HK-2 (cell line): ENCODE measurements around the gene NFATC3.
A peak's percentile ranks its signal among the peaks of the same experiment; 100 is the strongest.

ENCODE experiments used
- DNase-seq: peaks from one replicate; pipeline ENCODE4 v3.0.0-alpha.2; 2018; ENCODE audit not compliant: unreplicated experiment

The NFATC3 gene

DNA sequence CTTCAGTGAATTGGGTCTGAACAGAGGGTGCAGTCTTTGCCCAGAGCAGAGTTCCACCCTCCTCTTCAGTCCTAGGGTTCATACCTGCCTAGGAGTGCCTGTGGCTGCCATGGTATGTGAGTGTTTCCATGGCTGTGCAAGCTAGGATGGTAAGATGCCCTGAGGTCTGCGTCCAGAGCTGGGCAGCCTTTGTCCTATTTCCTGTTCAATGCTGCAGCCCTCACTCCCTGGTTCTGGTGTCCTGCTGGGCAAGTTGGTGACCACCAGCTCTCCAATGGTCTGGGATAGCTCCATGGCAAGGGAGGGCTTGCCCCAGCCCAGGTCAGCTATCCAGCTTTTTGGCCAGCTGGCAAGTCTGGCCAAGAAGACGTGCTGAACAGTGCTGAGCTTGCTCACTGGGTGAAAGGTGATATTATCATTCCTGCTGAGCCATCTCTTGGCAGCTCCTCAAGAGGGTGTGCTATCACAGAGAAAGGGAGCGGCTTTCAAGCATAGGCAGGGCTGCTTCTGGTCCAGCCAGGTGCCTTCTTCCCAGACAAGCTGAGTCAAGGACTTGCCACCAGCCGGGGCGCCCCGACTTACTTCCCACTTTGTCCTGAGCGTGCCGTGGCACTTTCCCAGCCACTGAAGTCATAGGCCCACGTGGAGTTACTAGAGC lies 13.0 kb upstream of the NFATC3 start:
- peak; percentile 32 for DNase-seq

DNA sequence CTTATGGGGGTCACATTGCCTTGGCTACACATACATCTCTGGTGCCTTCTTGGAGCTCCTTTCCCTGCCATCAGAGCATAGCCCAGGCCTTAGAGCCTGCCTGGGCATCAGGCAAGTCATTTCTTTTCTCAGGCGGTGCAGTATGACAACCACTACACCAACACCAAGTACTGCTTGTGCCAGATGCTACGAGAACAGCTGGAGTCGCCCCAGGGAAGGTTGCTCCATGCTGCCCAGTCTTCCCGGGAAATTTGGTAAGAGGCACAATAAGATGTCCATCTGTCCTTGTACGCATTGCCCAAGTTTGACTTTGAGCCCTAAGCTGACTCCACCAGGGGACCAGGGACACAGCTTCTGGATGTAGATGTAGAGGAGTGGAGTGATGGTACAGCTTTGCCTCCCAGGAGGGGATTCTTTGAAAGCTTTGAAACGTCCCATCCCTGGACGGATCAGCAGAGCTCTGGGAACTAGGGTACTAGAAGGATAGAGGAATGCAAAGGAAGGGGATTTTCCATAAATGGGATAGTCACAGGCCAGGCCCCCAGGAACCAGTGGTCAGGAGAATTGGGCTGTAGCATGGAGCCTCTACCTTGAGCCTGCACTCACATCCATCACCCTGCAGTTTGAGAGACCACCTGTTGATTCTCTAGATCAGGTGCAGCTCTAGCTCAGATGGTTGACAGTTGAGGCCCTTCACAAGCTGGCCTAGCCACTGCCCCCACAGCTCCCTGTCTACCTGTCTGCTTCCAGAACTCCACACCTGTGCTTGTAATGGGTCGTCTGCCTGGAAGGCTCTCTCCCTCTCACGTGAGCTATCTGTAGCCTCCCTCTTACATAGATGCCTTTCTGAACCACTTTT lies 11.0 kb upstream of the NFATC3 start:
- no peak for DNase-seq

DNA sequence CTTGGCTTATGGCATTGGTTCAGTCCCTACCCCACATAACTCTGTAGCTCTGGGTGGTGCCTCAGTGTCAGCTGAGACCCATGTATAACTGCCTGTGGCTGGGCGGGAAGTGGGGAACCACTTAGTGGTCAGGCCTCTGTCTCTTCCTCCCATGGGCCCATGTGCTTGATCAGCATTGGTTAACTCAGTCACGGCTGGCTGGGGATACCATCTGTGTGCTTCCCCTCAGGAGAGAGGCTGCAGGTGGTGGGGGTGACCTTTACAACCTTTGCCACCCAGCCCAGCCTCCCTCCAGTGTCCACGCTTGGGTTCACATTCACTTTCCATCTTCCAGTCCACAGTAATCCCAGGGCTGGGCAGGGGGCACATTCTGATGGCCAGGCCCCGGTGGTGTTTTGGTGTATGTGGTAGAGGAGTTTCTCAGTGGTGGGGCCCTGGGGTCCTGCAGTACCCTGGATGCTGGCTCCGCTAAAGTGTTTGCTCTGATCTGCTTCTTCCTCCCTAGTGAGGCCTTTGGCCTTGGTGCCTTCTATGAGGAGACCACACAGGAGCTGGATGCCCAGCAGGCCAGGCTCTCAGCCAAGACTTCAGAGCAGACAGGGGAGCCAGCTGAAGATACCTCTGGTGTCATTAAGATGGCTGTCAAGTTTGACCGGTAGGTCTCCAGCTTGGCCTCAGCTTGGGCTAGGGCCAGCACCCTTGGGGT lies 10.2 kb upstream of the NFATC3 start:
- DNase-seq, result peak; percentile 41

DNA sequence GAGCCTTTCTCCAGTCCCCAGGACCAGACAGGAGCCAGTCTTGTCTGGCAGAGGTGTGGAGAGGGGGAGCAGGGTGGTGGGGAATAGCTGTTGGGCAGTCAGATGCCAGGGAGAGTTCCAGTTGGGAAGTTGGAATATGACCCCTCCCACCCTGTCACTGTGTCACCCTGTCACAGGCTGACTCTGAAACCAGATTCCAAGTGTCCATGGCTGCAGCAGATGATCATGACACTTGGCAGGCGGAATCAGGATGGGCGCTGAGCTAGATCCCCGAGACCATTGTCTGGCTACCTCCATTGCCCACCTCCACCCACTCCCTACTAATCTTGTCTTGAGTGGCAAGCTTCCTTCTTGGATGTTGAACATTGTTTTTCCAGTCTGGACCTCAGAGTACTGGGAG lies 9.2 kb upstream of the NFATC3 start:
- DNase-seq, result no peak

DNA sequence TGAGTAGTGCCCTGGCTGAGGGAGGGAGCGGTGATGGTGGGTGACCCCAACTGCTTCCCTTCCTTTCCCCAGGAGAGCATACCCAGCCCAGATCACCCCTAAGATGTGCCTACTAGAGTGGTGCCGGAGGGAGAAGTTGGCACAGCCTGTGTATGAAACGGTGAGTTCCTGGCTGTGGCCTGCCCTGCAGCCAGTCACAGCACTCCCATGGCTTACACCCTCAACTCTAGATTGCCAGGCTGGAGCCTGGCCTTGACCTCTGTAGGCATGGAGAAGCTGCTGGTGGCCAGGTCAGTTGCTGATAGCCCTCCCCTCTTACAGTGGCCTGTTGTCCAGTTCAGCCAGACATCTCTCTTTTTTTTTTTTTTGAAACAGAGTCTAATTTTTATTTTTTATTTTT lies 8.6 kb upstream of the NFATC3 start:
- DNase-seq, result no peak

DNA sequence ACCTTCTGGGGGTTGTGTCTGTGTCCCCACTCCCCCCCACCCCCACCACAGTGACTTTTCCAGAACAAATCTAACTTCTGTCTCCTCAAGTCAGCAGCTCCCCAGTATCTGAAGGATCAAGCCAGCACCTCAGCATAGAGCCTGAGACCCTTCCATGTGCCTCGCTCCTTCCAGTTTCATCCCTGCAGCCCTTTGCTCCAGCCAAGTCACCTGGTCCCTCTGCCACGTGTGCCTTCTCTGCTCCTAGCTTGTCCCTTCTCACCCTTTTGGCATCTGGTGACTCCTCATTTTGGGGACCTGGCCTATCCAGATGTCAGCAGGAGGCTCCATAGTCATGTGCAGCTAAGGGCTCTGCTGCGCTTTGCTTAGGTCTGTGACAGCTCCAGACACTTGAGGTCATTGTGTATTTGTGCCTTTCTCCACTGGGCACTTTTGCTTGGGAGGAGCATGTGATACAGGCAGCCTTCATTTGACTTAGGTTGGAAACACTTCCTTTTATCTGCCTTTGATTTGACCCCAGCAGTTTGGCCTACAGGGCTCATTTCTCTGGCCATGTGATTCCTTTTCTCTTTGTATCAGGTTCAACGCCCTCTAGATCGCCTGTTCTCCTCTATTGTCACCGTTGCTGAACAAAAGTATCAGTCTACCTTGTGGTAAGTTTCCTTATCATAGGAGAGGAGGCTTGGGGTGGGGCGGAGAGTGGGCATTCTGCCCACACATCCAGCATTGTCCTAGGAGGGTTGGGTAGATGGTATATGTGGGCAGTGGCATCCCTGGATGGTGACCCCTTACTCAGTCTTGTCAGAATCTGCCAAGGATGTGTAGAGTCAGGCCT lies 7.1 kb upstream of the NFATC3 start:
- no peak for DNase-seq

DNA sequence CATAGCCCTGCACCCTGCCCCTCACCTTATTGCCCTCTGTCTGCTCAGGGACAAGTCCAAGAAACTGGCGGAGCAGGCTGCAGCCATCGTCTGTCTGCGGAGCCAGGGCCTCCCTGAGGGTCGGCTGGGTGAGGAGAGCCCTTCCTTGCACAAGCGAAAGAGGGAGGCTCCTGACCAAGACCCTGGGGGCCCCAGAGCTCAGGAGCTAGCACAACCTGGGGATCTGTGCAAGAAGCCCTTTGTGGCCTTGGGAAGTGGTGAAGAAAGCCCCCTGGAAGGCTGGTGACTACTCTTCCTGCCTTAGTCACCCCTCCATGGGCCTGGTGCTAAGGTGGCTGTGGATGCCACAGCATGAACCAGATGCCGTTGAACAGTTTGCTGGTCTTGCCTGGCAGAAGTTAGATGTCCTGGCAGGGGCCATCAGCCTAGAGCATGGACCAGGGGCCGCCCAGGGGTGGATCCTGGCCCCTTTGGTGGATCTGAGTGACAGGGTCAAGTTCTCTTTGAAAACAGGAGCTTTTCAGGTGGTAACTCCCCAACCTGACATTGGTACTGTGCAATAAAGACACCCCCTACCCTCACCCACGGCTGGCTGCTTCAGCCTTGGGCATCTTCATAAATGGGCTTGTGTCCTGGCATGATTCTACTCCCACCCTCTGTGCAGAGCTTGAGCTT lies 6.3 kb upstream of the NFATC3 start:
- DNase-seq, result no peak

DNA sequence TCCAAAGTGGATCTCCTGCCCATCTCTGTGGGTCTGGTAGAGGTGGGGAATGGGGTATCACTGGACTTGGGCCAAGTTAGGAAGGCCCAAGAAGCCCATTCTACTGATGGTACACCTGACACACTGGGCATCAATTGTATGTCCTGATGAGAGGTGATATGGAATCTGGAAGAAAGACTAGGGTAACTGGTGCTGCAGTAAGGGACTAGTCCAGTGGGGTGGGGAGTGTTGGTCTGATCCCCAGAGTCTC lies 5.9 kb upstream of the NFATC3 start:
- no peak for DNase-seq

DNA sequence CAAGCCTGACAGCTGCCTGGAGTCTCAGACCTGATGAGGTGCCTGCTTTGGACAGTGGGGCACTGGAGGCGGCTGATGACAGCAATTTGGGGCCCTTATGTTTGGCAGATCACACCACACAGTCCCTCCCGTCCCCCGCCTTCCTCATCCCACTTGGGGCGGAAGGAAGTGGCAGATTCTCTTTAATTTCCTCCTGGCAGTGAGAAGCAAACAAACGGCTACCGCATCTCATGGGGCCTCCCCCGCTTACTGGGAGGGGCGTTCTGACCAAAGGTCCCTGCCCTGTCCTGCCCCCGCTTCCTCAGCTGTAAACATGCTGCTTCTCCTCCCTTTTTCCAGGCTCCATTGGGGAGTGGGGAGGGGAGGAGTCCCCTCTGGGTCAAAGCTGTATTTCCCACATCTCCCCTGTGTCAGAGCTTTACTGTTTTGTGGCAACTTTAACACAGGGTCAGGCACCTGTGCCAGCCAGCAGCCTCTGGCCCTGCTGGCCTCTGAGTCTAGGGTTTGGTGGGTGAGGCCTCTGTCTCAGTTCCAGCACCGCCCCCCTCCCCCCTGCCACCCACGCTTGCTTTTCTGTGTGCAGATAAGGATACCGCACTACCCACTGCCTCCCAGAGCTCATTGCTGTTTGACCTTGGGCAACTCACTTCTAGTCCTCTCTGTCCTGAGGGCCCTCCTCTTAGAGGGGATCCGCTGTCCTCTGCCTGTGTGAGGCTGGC lies 5.4 kb upstream of the NFATC3 start:
- DNase-seq, result no peak

DNA sequence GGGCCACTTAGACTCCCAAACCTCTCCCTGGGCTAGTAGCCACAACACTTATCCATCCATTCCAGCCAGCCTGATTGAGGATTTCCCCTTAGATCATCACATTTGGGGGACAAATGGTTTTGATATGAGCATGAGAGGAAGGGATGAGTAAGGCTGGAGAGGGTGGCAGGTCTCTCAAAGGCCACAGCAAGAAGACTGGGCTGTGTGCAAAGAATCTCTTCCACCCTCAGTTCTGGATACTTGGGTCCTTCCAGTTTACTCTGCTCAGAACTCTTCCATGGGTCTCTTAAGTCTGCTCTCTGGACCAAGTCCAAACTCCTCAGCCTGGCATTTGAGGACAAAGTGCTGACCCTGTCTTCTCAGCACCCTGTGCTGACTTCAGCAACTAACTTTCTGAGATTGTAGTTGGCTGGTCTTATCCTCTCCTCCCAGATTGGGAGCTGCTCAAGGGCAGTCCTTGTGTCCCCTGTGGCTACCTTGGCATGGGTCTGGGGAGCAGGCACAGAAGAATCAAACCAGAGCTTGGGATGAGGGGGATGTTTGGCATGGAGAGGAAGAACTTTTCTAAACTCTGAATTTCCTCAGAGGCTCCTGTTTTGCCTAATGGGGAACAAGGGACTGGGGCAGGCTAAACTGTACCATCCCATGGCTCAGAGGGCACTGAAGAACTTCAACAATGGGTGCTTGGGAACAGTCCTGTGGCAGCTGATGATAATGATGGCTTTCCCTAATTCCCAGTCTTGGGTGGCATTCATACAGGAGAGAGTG lies 3.1 kb upstream of the NFATC3 start:
- no peak for DNase-seq

DNA sequence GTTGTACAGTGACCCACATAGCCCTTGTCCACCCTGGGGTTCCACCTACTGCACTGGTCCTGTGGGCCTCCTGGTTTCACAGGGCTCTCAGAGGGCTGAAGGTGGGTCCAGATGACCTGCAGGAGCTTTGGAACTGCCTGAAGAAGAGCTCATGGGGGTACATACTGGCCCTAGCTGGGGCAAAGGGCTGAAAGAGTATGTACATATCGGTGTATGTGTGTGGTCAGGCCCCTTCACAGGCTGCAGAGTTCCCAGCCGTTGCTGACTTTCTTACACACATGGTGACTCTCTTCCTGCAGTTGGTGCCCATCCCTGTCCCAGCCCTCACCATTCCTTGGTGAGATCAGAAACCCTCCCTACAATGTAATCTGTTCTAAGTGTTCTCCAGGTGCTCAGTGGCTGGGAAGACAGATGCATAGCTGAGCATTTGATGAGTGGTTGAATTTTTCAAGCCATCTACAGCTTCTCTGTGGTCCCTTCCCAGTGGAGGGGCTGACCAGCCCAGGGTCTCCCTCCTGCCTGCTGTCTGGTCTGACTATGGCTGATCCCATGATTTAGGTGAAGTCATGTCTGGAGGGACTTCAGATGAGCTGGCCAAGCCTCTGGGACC lies 2.4 kb upstream of the NFATC3 start:
- no peak for DNase-seq

DNA sequence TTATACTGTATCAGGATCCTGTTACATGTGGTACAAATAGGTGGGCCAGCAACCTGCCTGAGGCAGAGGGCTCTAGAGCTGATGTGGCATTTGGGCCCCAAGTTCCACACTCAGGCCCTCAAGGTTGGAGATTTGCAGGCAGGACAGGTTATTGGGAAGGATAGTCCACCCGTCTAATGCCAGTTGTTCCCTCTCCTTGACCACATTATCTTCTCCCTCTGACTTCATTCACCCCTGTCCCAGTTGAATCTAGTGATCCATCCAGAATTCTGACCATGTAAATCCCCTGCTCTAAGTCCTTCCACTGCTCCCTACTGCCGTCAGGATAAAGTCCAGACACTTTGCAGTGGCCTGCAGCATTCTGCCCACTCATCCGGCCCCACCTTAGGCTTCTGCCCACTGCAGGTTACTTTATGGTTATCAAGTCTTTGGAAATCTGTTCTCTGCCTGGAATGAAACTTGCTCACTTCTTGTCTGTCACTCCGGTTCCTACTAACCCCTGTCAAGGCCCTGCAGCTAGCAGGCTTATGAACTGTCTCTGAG lies 1.9 kb upstream of the NFATC3 start:
- no peak for DNase-seq

DNA sequence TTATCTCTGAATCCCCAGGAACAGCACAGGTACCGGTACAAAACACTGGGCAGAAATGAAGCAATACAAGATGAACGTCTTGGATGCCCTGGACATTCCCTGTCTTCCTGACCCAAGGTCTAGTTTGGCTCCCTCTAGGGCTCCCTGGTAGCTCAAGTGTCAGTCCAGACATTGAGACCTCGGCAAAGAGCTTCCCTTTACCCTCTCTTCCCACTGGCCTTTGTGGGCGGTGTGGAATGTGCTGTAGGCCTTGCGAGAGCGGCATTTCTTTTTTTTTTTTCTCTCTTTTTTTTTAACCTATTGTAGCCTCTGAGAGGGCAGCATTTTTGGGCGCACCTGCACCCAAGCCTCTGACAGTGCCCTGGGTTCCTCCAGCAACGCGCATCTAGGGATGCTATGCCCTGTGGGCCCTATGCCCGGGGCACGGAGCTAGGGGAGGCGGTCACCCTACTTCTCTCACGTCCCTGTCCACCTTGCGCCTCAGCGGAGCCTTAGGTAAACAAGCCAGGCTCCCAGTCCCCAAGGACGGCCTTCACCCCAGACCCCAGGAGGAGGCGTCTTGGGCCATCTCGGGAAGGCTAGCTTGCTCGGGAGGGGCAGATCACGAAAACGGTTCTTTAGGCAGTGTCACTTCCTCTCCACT lies 1.2 kb upstream of the NFATC3 start:
- DNase-seq, result no peak

DNA sequence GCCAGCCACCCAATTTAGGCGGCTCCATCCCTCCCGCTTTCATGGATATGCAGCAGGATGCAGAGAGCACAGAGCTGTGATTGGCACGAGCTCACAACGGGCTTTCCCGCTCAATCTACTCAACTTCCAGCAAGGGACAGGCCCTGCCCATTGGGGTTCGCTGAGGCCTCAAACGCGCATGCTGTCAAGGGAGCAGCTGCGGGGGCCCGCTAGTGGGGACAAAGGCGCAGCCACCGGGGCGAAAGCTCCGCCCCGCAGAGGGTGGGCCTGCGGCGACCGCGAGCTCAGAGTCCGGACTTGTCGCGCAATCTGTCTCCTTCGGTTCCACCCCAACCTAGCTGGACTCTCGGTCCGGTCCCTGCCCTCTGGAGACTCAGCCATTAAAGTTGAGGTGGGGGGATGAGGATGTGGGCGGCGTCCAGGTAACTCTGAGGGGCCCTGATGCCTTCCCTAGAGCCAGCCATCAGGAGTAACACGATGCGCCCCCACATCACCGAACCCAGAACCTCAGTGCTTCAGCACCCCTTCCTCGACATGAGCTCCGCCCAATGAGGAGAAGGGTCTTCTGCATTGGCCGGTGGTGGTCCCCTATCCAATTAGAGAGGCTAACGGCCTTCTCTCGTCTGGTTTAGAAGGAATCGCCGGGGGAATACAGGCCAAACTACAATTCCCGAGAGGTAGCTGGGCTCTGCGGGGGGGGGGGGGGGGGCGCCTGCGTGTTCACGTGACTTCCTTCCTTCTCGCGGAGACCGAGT lies 489 bp upstream of the NFATC3 start:
- peak; percentile 87 for DNase-seq

DNA sequence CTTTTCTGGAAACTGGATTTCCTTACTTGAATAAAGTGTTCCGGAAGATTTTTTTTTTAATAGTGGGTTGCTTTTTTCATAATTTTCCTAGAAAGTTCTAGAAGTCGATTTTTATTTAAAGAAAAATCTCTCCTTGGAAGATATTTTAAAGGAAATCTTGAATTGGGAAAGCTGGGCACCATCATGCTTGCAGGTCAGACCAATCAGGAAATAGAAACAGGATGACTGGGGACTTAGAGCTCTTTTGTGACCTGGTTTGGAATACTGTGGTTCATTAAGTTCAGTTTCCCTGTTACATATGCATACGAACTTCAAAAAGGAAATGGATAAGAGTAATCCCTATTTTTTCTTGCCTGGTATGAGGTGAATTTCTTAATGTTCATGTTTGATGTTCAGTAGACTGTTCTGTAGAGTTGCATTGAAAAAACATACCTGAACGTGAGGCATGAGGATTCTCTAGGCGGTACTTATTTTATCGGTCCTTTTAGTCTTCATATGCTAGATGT lies 1.2 kb downstream of the NFATC3 start:
- no peak for DNase-seq

DNA sequence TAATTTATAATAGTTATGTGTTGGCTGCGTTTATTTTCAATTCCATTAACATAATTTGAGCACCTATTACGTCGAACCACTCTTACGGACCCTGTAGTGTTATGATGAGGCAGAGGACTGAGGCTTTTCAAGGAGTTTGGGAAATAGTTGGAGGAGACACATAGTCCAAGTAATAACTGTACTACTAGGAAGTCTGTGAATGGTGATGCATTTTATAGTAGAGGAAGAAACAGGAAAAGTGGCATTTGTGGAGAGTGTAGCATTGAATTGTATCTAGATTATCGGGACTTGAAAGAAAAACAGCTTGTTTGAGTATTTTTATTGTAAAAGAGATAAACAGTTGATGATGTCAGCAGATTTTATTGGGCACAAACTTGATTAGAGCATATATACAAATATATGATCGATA lies 1.7 kb downstream of the NFATC3 start:
- DNase-seq, result no peak

DNA sequence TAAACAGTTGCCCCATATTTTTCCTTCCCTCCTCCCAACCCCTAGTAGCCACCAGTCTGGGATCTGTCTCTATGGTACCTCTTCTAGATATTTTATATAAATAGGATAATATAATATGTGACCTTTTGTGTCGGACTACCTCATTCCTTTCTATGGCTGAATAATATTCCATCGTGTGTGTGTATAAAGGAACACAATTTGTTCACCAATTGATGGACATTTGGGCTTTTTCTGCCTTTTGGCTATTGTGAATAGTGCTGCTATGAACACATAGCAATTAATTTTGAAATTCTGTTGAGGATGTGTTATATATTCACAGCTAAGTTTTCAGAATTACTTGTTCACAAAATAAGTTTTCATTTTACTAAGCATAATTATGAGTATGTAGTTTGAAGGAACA lies 2.5 kb downstream of the NFATC3 start:
- no peak for DNase-seq
